Brain microvascular endothelial cell (primary cell): Measurements from ENCODE around the gene UBE2E1.
A peak's percentile ranks its signal among the peaks of the same experiment; 100 is the strongest.

Experiments used
- DNase-seq: peaks from one replicate; pipeline ENCODE4 v3.0.0-alpha.2; 2020
- H3K27ac ChIP-seq: fragments of 250-450 bp; sonication (Bioruptor Pico); 2 replicates; pipeline ENCODE4 v1.5.1; 2020; ENCODE audit warnings: mild to moderate bottlenecking, moderate library complexity
- H3K27me3 ChIP-seq: fragments of 250-450 bp; sonication (Bioruptor Pico); replicated peaks from 2 replicates; pipeline ENCODE4 v1.5.1; 2020; ENCODE audit warnings: mild to moderate bottlenecking
- H3K36me3 ChIP-seq: fragments of 250-450 bp; sonication (Bioruptor Pico); replicated peaks from 2 replicates; pipeline ENCODE4 v1.5.1; 2020; ENCODE audit warnings: mild to moderate bottlenecking
- H3K4me3 ChIP-seq: 2 replicates; pipeline ENCODE4 v1.5.1; 2011; ENCODE audit warnings: low read depth, mild to moderate bottlenecking, control low read depth, low read length, moderate library complexity
- CTCF ChIP-seq: IDR thresholded peaks from 2 replicates; pipeline ENCODE4 v1.5.1; 2011; ENCODE audit warnings: low read depth, mild to moderate bottlenecking, moderate library complexity, low read length, control low read depth, inconsistent platforms; ENCODE audit errors: missing control alignments
- in situ Hi-C: cut with HindIII; loops from 2 replicates; pipeline ENCODE4 v1.10.0; 2017; ENCODE audit warnings: low sequenced_read_pairs, low pct_ligation_motif_present

The UBE2E1 gene

GRCh38 chr3:23923786-23924185, 118.0 kb downstream of the UBE2E1 start:
- no peak for TF ChIP-seq CTCF
- peak overlapping the region; percentile 37 for H3K27ac ChIP-seq
- in situ Hi-C loops, result no loop called here
- H3K27me3 ChIP-seq, result no peaks in the 10 kb centered on the region
- H3K4me3 ChIP-seq, result no peak overlapping the region
- DNase-seq, result peak; percentile 83
- peaks cover 12% of the 10 kb centered on the region for H3K36me3 ChIP-seq

- H3K27me3 ChIP-seq, result no peaks in the 10 kb centered on the region
- no peak for TF ChIP-seq CTCF
- H3K36me3 ChIP-seq, result no peaks in the 10 kb centered on the region
- in situ Hi-C loops, result no loop called here
- no peak for DNase-seq
- H3K27ac ChIP-seq, result no peak overlapping the region
- no peak overlapping the region for H3K4me3 ChIP-seq
Observed at GRCh38 chr3:23926246-23926645, 120.5 kb downstream of the UBE2E1 start.

DNA sequence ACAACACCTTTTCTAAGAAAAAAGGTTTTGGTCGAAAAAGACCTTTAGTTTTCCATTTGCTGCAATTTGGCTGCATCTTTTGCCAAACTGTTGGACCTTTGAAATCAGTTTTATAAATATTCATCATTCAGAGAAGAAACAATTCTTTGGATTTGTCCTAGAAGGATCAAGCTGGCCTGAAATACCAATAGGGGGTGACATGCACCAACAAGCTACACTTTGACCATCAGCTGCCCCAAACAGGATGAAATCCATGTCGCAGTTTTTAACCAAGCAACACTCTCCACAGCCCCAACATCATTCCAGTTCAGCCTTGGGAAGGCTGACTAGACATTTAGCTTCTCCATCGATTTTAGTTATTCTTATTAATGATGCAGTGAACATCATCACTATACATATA, 121.0 kb downstream of the UBE2E1 start:
- Histone ChIP-seq H3K27ac (no peak overlapping the region), H3K4me3 (no peak overlapping the region), H3K36me3 (no peaks in the 10 kb centered on the region), H3K27me3 (no peaks in the 10 kb centered on the region)
- TF ChIP-seq CTCF, result peak; percentile 29
- in situ Hi-C loops, result no loop called here
- no peak for DNase-seq

- no peak for TF ChIP-seq CTCF
Observed at GRCh38 chr3:23928524-23928923, 122.8 kb downstream of the UBE2E1 start.

DNA sequence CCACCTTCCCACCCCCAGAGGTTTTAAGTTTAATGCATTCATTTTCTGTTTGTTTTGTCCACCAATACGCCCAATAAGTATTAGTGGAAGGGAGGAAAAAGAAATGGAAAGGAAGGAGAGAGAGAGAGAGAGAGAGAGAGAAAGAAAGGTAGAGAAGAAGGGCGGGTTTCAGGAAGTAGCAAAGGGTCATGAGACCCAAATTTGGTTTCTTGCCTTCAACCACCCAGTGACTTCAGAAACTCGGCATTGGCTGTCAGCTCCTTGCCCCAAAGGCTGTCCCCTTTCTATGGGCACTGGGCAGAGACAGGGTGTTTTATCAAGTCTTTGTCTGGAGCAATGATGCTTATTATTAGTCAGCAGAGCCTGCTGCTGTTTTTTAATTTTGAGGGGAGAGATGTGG, 125.8 kb downstream of the UBE2E1 start:
- Histone ChIP-seq H3K27me3 (no peaks in the 10 kb centered on the region), H3K4me3 (no peak overlapping the region), H3K27ac (no peak overlapping the region), H3K36me3 (no peaks in the 10 kb centered on the region)
- TF ChIP-seq CTCF, result no peak
- no peak for DNase-seq
- in situ Hi-C loops, result no loop called here

More at GRCh38 chr3:23928524-23928923, 122.8 kb downstream of the UBE2E1 start:
- no peaks in the 10 kb centered on the region for H3K27me3 ChIP-seq
- in situ Hi-C loops, result no loop called here
- H3K36me3 ChIP-seq, result no peaks in the 10 kb centered on the region
- no peak overlapping the region for H3K4me3 ChIP-seq
- DNase-seq, result no peak
- no peak overlapping the region for H3K27ac ChIP-seq

GRCh38 chr3:23932571-23932970, 126.8 kb downstream of the UBE2E1 start:
- Histone ChIP-seq H3K36me3 (no peaks in the 10 kb centered on the region), H3K27me3 (no peaks in the 10 kb centered on the region), H3K4me3 (no peak overlapping the region), H3K27ac (no peak overlapping the region)
- in situ Hi-C loops, result no loop called here
- no peak for DNase-seq
- TF ChIP-seq CTCF, result no peak
